Prostate gland (tissue), 2 donors: ENCODE data around the gene TIMMDC1.

ENCODE experiments used
- CTCF ChIP-seq, 4 experiments: fragments of 200-600 bp in 2 of 4; fragments of 450-650 bp in 2 of 4; sonication (generic) in 2 of 4; IDR thresholded peaks; 1 replicate in 3 of 4; 2 replicates in 1 of 4; pipeline ENCODE4 v1.5.1; 2016 to 2019; ENCODE audit warnings: antibody characterized with exemption in 4 of 4, mild to moderate bottlenecking in 2 of 4, moderate library complexity in 2 of 4
- POLR2A ChIP-seq: fragments of 450-650 bp; IDR thresholded peaks from one replicate; pipeline ENCODE4 v1.6.1; 2016; ENCODE audit warnings: antibody characterized with exemption, mild to moderate bottlenecking

GRCh38 chr3:119548341-119548740, 50.0 kb downstream of the TIMMDC1 start:
- TF ChIP-seq CTCF (IDR thresholded peaks at IDR 0.05) = no peak
- no peak for TF ChIP-seq POLR2A
